22Rv1 (cell line): Measurements from ENCODE around the gene CEBPZ.

Experiments
- H3K27ac ChIP-seq: fragments of 450-650 bp; 2 replicates; pipeline ENCODE4 v1.5.1; 2017
- ZFX ChIP-seq: fragments of 450-650 bp; IDR thresholded peaks from 2 replicates; pipeline ENCODE4 v1.6.1; 2017; ENCODE audit warnings: antibody characterized with exemption, borderline replicate concordance
- TF ChIP-seq, protein P1 (sequence below): fragments of 450-650 bp; IDR thresholded peaks from 2 replicates; pipeline ENCODE4 v1.5.1; 2017; ENCODE audit warnings: mild to moderate bottlenecking

The CEBPZ gene

GRCh38 chr2:37171624-37171950, 59.8 kb downstream of the CEBPZ start:
- TF ChIP-seq ZFX = no peak
- TF ChIP-seq, protein P1, sequence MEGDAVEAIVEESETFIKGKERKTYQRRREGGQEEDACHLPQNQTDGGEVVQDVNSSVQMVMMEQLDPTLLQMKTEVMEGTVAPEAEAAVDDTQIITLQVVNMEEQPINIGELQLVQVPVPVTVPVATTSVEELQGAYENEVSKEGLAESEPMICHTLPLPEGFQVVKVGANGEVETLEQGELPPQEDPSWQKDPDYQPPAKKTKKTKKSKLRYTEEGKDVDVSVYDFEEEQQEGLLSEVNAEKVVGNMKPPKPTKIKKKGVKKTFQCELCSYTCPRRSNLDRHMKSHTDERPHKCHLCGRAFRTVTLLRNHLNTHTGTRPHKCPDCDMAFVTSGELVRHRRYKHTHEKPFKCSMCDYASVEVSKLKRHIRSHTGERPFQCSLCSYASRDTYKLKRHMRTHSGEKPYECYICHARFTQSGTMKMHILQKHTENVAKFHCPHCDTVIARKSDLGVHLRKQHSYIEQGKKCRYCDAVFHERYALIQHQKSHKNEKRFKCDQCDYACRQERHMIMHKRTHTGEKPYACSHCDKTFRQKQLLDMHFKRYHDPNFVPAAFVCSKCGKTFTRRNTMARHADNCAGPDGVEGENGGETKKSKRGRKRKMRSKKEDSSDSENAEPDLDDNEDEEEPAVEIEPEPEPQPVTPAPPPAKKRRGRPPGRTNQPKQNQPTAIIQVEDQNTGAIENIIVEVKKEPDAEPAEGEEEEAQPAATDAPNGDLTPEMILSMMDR = no peak
- H3K27ac ChIP-seq = no peak overlapping the region

DNA sequence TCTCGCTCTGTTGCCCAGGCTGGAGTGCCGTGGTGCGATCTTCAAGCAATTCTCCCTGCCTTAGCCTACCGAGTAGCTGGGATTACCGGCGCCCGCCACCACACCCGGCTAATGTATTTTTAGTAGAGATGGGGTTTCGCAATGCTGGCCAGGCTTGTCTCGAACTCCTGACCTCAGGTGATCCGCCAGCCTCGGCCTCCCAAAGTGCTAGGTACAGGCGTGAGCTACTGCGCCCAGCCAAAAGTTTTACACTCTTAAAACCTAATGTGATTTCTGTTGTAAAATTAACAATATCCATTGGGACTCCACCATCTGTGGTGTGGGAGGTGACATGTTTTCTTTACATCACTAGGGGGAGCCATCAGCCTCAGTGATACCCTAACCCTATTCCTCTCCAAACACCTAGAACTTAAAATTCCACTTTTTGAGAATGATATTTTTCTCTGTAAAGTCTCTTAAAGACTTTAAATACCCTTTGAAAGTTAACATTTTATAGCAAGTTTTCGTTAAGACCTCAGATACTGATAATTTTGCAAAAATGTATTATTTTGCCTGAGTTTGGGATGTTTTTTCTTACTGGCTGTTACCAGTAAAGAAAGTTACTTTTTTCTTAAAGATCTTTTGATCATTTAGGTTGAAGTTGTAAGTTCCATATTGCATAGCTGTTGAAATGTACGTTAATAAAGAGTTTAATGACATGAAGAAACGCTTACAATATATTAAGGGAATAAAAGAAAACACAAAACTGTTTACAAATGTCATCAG, 63.0 kb downstream of the CEBPZ start:
- H3K27ac ChIP-seq = no peak overlapping the region
- TF ChIP-seq, protein P1 = peak; percentile 91
- no peak for TF ChIP-seq ZFX

DNA sequence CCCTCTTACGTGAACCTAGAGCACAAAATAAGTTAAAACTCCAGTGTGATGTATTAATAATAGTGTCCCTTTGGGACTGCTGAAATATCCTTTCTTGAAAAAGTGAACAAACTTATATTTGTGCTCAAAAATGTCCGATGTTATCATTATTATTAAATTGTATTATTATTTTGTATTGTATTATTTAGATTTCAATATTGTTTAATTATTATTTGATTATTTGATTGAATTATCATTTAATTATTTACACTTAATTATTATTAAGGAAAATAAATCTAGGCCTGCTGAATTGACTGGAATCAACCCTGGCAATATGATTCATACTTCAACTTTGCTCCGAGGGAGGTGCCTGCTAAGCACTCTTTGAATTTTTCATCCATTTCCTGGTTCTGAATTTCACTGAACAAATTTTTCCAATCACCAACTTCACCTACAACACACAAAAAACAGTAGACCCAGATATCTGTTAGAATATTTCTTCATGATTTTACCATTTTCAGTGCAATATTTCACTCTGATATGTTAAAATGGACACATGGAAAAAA, 63.7 kb downstream of the CEBPZ start:
- no peak for TF ChIP-seq ZFX
- TF ChIP-seq, protein P1 = no peak
- H3K27ac ChIP-seq = no peak overlapping the region

GRCh38 chr2:37164757-37165156, 66.6 kb downstream of the CEBPZ start:
- TF ChIP-seq, protein P1 = no peak
- no peak for TF ChIP-seq ZFX
- no peak overlapping the region for H3K27ac ChIP-seq

DNA sequence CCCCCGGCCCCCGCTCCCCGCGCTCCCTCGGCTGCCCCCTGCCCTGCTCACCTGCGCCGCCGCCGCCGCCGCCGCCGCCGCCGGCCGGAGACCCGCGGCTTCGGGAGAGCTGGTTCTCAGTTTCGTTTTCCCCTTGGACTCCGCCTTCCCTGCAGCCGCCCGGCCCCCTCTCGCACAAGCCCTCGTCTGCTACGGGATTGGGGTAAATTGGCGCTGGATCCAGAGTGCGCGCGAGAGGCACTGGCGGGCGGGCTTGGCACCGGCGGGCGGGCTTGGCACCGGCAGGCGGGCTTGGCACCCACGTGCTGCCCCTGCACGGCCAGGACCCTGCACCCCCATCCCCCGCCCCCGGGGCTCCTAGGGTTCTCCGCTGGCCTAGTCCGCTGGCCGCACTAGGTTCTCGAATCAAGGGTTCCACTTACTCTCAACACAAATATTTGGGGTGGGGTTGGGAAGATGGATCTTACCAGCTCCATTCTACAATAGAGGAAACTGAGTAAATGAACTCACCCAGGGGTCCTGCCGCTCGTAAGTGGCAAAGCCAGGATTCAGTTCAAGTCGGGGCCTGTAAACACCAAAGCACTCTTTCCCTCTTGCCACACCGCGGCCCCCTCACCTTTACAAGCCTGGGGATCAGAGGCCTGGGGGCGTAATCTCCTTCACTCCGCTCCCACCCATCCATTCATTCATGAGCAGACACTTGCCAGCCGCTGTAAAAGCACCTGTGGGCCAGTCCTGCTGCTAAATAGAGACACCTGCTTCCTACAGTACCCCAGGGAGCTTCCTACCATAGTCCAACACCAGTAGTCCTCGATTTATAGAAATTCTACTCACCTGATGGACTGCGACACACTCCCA, 74.3 kb downstream of the CEBPZ start, which contains the start of gene EIF2AK2:
EIF2AK2 (minus strand) TSS at position 124 of the 858 bp plus-strand sequence. CDS start 9,174 bp downstream, outside the sequence.
- H3K27ac ChIP-seq = peak within 1 kb of the TSS; percentile 61
- TF ChIP-seq, protein P1 = no peak
- no peak for TF ChIP-seq ZFX

GRCh38 chr2:37156071-37156856, 75.1 kb downstream of the CEBPZ start:
- no peak for TF ChIP-seq ZFX
- TF ChIP-seq, protein P1 = no peak
- H3K27ac ChIP-seq = peak overlapping the region; percentile 61
